Measurements from ENCODE around the gene SPG11. TPM values are rescaled to one million over a fixed set of nuclear protein-coding genes. Genes with fewer than 3 reads are reported as not detected.

SPG11 gene
- total RNA-seq, 1 donor from 2014 or later, result 97.6 TPM

DNA sequence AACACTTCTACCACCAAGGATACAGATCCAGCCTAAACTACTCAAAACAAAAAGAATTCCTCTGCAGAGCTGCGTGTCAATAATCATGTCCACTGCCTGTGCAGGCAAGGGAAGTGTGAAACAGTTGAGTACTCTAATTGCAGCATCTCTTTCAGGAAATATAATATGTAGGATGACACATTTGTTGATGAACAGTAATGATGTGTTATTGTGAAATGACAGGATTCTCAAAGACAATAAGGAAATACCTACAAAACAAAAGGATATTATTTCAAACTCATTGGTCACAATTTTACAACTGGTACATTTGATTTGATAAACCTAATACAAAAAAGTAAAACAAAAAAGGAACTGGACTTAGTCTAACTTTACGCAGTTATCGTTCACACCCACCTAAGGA is 4.4 kb downstream of the SPG11 start:
- Histone ChIP-seq H3K4me3 (no peak overlapping the region), H3K4me1 (peaks cover 21% of the 10 kb centered on the region), H3K27ac (no peak overlapping the region), H3K9me3 (no peaks in the 10 kb centered on the region), H3K36me3 (peaks cover 57% of the 10 kb centered on the region), H3K27me3 (no peaks in the 10 kb centered on the region)
- TF ChIP-seq, protein P1, sequence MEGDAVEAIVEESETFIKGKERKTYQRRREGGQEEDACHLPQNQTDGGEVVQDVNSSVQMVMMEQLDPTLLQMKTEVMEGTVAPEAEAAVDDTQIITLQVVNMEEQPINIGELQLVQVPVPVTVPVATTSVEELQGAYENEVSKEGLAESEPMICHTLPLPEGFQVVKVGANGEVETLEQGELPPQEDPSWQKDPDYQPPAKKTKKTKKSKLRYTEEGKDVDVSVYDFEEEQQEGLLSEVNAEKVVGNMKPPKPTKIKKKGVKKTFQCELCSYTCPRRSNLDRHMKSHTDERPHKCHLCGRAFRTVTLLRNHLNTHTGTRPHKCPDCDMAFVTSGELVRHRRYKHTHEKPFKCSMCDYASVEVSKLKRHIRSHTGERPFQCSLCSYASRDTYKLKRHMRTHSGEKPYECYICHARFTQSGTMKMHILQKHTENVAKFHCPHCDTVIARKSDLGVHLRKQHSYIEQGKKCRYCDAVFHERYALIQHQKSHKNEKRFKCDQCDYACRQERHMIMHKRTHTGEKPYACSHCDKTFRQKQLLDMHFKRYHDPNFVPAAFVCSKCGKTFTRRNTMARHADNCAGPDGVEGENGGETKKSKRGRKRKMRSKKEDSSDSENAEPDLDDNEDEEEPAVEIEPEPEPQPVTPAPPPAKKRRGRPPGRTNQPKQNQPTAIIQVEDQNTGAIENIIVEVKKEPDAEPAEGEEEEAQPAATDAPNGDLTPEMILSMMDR (IDR thresholded peaks at IDR 0.05), result no peak
- intact Hi-C loops (cut with DNase I), result loop anchor here (10.0 kb wide), 1 partner anchor 76 kb away; the partner anchor contains the start of gene TRIM69
- ATAC-seq, result no peak
- DNase-seq, result no peak

DNA sequence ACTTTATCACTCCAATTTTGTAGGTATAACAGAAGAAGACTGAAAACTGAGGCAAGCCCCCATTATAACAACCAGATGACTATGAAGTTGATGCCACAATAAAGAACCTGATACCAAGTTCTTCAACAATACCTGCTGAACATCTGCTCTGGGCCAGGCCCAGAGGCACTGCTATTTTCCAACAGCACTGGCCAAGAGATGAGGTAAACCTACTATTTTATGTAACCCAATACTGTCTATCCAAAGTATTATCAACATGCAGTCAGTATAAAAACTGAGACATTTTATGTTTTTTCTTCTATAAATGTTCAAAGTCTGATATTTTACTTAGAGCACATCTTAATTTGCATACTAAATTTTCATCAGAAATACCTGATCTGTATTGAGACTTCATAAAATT is 6.1 kb downstream of the SPG11 start:
- Histone ChIP-seq H3K9me3 (no peaks in the 10 kb centered on the region), H3K27me3 (no peaks in the 10 kb centered on the region), H3K36me3 (peaks cover 74% of the 10 kb centered on the region), H3K4me1 (peaks cover 17% of the 10 kb centered on the region), H3K27ac (no peak overlapping the region), H3K4me3 (no peak overlapping the region)
- DNase-seq (no peak), ATAC-seq (no peak)
- intact Hi-C loops (cut with DNase I), result loop anchor here (10.0 kb wide), 1 partner anchor 77 kb away; the partner anchor contains the start of gene TRIM69
- TF ChIP-seq, protein P1 (IDR thresholded peaks at IDR 0.05), result no peak

DNA sequence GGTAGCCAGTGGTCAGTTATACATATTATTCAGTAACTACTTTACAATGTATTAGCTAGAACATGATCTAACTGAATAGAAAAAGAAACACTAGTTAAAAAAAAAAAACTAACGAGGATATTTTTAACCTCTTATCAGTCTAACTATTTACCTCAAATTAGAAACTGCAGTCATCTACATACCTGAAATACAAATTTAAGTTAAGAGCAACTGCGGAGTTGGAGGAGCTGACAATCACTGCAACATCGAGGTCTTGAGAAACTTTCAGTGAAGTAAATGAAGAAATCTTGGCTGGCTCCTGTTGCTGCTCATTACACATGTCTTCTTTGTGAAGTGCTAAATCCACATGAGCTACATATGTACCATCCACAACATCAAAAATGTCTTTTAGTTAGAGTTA is 6.5 kb downstream of the SPG11 start:
- ATAC-seq, result no peak
- intact Hi-C loops (cut with DNase I), result loop anchor here (10.0 kb wide), 1 partner anchor 78 kb away; the partner anchor contains the start of gene TRIM69
- no peaks in the 10 kb centered on the region for H3K9me3 ChIP-seq
- DNase-seq, result no peak
- H3K27ac ChIP-seq, result no peak overlapping the region
- H3K27me3 ChIP-seq, result no peaks in the 10 kb centered on the region
- H3K36me3 ChIP-seq, result peaks cover 78% of the 10 kb centered on the region
- TF ChIP-seq, protein P1 (IDR thresholded peaks at IDR 0.05), result no peak
- H3K4me3 ChIP-seq, result no peak overlapping the region
- peaks cover 13% of the 10 kb centered on the region for H3K4me1 ChIP-seq

DNA sequence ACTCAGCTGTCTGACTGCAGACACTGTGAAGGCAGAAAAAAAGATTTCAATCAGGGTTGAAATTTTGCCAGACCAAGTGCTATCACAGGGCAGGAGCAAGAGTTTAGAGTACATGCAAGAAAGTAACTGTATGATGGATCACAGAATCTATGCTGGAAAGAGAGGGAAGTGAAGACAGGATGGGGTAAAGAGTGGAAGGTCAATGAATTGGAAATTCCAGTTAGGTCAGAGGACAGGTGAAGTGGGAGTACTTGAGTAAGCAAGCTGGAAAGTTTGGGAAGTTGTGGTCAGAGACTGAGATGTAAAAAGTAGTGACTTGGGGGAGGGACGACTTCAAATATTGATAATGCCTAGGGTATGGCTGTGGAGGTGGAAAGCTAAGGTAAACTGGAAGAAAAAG is 7.2 kb downstream of the SPG11 start:
- H3K36me3 ChIP-seq, result peaks cover 84% of the 10 kb centered on the region
- no peak overlapping the region for H3K4me3 ChIP-seq
- intact Hi-C loops (cut with DNase I), result loop anchor here (10.0 kb wide), 1 partner anchor 79 kb away; the partner anchor contains the start of gene TRIM69
- no peaks in the 10 kb centered on the region for H3K27me3 ChIP-seq
- ATAC-seq (no peak), DNase-seq (no peak)
- no peaks in the 10 kb centered on the region for H3K9me3 ChIP-seq
- no peak overlapping the region for H3K27ac ChIP-seq
- TF ChIP-seq, protein P1 (IDR thresholded peaks at IDR 0.05), result no peak
- H3K4me1 ChIP-seq, result peaks cover 6% of the 10 kb centered on the region

DNA sequence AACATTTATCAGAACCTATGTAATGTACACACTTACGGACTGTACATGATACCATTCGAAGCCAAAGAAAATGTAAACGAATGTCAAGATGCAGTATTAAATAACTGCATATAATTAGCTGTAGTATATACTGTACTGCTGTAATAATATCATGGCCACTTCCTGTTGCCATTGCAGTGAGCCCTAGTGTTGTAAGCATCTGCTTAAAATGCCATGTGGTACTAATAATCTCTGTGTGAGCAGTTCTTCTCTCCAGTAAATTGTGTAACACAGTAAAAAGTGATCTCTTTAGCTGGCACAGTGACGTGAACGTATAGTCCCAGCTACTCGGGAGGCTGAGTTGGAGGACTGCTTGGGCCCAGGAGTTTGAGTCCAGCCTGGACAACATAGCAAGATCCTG is 8.6 kb downstream of the SPG11 start:
- Histone ChIP-seq H3K9me3 (no peaks in the 10 kb centered on the region), H3K27me3 (no peaks in the 10 kb centered on the region), H3K4me1 (no peaks in the 10 kb centered on the region), H3K36me3 (peaks cover 98% of the 10 kb centered on the region), H3K27ac (no peak overlapping the region), H3K4me3 (no peak overlapping the region)
- intact Hi-C loops (cut with DNase I), result loop anchor here (10.0 kb wide), 1 partner anchor 80 kb away; the partner anchor contains the start of gene TRIM69
- TF ChIP-seq, protein P1 (IDR thresholded peaks at IDR 0.05), result no peak
- DNase-seq, result no peak
- peak; percentile 71 for ATAC-seq

DNA sequence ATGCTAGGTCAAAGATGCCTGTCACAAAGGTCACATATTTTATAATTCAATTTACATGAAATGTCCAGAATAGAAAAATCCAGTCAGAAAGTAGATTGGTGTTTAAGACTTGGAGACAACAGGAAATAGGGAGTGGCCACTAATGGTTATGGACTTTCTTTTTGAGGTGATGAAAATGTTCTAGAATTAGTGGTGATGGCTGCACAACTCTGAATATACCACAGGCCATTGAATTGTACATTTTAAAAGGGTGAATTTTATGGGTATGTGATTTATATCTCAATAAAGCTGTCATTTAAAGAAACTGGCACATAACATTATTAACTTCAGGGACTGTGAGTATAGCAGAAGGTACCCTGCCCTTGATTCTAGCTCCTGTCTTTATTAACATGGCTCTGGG is 15.8 kb downstream of the SPG11 start:
- H3K4me1 ChIP-seq, result no peaks in the 10 kb centered on the region
- H3K27me3 ChIP-seq, result no peaks in the 10 kb centered on the region
- H3K27ac ChIP-seq, result no peak overlapping the region
- DNase-seq (no peak), ATAC-seq (no peak)
- TF ChIP-seq, protein P1 (IDR thresholded peaks at IDR 0.05), result no peak
- no peaks in the 10 kb centered on the region for H3K9me3 ChIP-seq
- no peak overlapping the region for H3K4me3 ChIP-seq
- intact Hi-C loops (cut with DNase I), result no loop called here
- peaks cover 61% of the 10 kb centered on the region for H3K36me3 ChIP-seq

All from upper lobe of right lung (tissue), 1 donor.